GM12865 (cell line): ENCODE results near the gene CASKIN2.

Source experiments
- DNase-seq: peaks from one replicate; pipeline ENCODE4 v3.0.0; 2010; ENCODE audit warnings: low read depth
- H3K4me3 ChIP-seq: 2 replicates; pipeline ENCODE4 v1.5.1; 2011; ENCODE audit warnings: mild to moderate bottlenecking, low read depth, low read length, control low read depth
- TF ChIP-seq, protein P1 (sequence below): IDR thresholded peaks from 2 replicates; pipeline ENCODE4 v1.5.1; 2011; ENCODE audit warnings: low read length, control low read depth, low read depth, inconsistent platforms; ENCODE audit not compliant: insufficient read depth; ENCODE audit errors: missing control alignments

The CASKIN2 gene

DNA sequence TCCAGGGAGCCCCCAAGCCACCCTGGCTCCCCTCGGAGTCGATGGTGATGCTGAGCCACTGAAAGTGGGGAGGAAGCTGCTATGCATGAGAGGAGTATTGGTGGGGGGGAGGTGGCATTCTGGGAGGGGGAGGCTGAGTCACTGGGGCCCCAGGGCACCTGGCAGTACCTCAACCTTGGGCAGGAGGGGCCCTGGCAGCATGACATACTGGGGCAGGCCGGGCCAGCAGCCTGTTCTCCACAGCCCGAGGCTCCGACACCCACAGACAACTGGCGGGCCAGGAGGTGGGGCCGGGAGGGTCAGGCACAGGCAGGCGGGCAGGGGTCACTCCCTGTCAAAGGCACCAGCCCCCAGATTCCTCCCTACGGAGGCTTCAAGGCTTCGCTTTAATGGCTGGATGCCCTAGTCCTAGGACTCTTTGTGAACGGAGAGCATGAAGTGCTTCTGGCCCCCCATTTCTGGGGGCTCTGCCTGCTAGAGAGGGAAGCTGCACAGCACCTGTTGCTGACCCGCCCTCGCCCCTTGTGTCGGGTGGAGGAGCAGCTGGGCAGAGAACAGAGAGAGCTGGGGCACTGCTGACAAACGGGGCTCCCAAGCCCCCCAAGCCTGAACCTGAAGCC is 928 bp downstream of the CASKIN2 start:
- no peak for DNase-seq
- H3K4me3 ChIP-seq: no peak overlapping the region
- TF ChIP-seq, protein P1, sequence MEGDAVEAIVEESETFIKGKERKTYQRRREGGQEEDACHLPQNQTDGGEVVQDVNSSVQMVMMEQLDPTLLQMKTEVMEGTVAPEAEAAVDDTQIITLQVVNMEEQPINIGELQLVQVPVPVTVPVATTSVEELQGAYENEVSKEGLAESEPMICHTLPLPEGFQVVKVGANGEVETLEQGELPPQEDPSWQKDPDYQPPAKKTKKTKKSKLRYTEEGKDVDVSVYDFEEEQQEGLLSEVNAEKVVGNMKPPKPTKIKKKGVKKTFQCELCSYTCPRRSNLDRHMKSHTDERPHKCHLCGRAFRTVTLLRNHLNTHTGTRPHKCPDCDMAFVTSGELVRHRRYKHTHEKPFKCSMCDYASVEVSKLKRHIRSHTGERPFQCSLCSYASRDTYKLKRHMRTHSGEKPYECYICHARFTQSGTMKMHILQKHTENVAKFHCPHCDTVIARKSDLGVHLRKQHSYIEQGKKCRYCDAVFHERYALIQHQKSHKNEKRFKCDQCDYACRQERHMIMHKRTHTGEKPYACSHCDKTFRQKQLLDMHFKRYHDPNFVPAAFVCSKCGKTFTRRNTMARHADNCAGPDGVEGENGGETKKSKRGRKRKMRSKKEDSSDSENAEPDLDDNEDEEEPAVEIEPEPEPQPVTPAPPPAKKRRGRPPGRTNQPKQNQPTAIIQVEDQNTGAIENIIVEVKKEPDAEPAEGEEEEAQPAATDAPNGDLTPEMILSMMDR: no peak

GRCh38 chr17:75513641-75514000 is 1.7 kb downstream of the CASKIN2 start:
- TF ChIP-seq, protein P1: no peak
- no peak overlapping the region for H3K4me3 ChIP-seq
- no peak for DNase-seq

DNA sequence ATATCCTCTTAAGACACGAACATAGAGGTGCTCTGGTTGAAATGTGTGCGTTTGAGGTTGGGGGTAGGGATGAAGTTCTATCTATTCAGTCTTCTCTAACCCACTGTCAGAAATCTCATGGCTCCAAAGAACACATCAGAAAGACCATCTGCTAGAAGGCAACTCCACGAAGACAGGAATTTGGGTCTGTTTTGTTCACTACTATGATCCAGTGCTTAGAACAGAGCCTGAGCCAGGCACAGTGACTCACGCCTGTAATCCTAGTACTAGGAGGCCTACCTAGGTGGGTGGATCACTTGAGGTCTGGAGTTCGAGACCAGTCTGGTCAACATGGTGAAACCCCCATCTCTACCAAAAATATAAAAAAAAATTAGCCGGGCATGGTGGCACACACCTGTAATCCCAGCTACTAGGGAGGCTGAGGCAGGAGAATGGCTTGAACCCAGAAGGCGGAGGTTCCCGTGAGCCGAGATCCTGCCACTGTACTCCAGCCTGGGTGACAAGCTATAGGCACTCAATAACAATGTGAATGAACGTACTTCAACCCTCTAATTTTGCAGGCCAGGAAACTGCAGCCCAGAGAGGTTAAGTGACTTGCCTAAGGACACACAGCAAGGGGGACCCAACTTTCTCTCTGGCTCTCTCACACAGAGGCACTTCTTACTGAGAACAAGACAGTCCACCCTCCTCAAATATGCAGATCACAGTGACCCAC is 2.3 kb downstream of the CASKIN2 start:
- H3K4me3 ChIP-seq: no peak overlapping the region
- DNase-seq: no peak
- TF ChIP-seq, protein P1: no peak

- TF ChIP-seq, protein P1: no peak
- no peak overlapping the region for H3K4me3 ChIP-seq
- DNase-seq: no peak
Observed at GRCh38 chr17:75511610-75512575, 3.4 kb downstream of the CASKIN2 start.

DNA sequence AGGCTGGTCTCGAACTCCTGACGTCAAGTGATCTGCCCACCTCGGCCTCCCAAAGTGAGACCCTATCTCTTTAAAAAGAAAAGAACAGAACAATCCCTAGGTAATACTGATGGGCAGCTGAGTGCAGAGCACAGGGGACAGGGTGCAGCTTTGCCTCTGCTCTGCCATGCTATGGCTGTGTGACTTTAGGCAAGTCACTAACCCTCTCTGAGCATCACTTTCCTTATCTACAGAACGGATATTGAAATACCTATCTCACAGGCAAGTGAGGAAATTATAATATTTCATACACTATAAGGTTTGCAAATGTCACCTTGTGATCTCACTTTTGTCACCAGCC is 4.1 kb downstream of the CASKIN2 start:
- TF ChIP-seq, protein P1: no peak

DNA sequence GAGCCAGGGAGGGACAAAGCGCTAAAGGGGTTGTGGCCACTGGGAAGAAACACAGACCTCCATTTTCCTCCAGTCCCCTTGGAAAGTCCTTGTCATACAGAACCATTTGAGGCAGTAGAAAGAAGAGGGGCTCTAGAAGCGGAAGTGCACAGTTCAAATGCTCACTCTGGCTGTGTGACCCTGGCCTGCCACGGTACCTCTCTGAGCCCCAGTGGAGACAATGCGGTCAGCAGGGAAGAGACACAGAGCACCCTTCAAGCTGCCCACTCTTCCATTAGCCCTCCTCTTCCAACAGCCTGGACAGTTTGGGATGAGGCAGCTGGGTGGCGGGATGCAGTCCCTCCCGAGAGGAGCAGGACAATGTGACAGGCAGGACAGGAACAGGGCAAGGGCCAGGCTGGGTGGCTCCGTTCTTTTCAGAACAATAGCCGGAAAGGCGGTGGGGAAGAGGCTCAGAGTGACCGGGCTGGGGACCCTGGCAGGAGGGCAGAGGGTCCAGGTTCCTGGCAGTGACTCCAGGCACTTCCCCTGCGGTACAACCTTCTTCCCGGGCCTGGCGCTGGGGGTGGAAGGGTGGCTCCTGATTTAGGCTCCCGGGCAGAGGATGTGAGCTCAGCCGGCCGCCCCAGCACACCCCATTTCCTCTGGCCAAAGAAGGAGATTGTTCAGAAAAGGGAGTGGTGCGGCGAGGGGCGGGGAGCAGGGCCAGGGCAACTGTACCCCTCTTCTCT is 5.6 kb downstream of the CASKIN2 start:
- TF ChIP-seq, protein P1: no peak
- no peak overlapping the region for H3K4me3 ChIP-seq
- DNase-seq: no peak

More for the DNA sequence above, 4.1 kb downstream of the CASKIN2 start:
- H3K4me3 ChIP-seq: no peak overlapping the region
- DNase-seq: no peak
